H9 (cell line): Measurements from ENCODE around the gene TTC6. TPM values are rescaled to one million over a fixed set of nuclear protein-coding genes. Genes with fewer than 3 reads are reported as not detected.

ENCODE experiments used
- DNase-seq: peaks from one replicate; pipeline ENCODE4 v3.0.0-alpha.2; 2017
- H2AFZ ChIP-seq: one replicate; pipeline ENCODE4 v1.6.1; 2013; ENCODE audit warnings: mild to moderate bottlenecking, low read length, control low read depth, moderate library complexity
- H2AK5ac ChIP-seq: 2 replicates; pipeline ENCODE4 v1.6.1; 2013; ENCODE audit warnings: low read length, control low read depth, mixed read lengths; ENCODE audit not compliant: insufficient read length
- H2BK120ac ChIP-seq: one replicate; pipeline ENCODE4 v1.6.1; 2013; ENCODE audit warnings: low read depth, mild to moderate bottlenecking, low read length, control low read depth, inconsistent platforms; ENCODE audit not compliant: poor library complexity, severe bottlenecking
- H2BK12ac ChIP-seq: 2 replicates; pipeline ENCODE4 v1.6.1; 2013; ENCODE audit warnings: low read length, control low read depth, mixed read lengths, low read depth; ENCODE audit not compliant: insufficient read length
- H2BK15ac ChIP-seq: 2 replicates; pipeline ENCODE4 v1.6.1; 2013; ENCODE audit warnings: low read depth, low read length, control low read depth
- H2BK20ac ChIP-seq: one replicate; pipeline ENCODE4 v1.6.1; 2013; ENCODE audit warnings: low read depth, mild to moderate bottlenecking, low read length, control low read depth, inconsistent platforms; ENCODE audit not compliant: poor library complexity, severe bottlenecking
- H2BK5ac ChIP-seq: 2 replicates; pipeline ENCODE4 v1.6.1; 2013; ENCODE audit warnings: low read length, control low read depth, mixed read lengths; ENCODE audit not compliant: insufficient read length
- H3K14ac ChIP-seq: 2 replicates; pipeline ENCODE4 v1.6.1; 2013; ENCODE audit warnings: low read length, control low read depth; ENCODE audit not compliant: insufficient read depth
- H3K18ac ChIP-seq: 2 replicates; pipeline ENCODE4 v1.6.1; 2013; ENCODE audit warnings: low read depth, mild to moderate bottlenecking, mixed read lengths, low read length, control low read depth; ENCODE audit not compliant: insufficient read length
- H3K23ac ChIP-seq: 2 replicates; pipeline ENCODE4 v1.6.1; 2013; ENCODE audit warnings: low read length, control low read depth, mixed read lengths, low read depth; ENCODE audit not compliant: insufficient read length
- H3K23me2 ChIP-seq: 2 replicates; pipeline ENCODE4 v1.6.1; 2013; ENCODE audit warnings: low read depth, mild to moderate bottlenecking, mixed read lengths, low read length, control low read depth; ENCODE audit not compliant: insufficient read length, poor library complexity, severe bottlenecking
- H3K27ac ChIP-seq: 2 replicates; pipeline ENCODE4 v1.5.1; 2013; ENCODE audit warnings: low read length, control low read depth, mixed read lengths, low read depth; ENCODE audit not compliant: insufficient read length
- H3K27me3 ChIP-seq: 2 replicates; pipeline ENCODE4 v1.6.1; 2013; ENCODE audit warnings: low read length, control low read depth, inconsistent platforms; ENCODE audit not compliant: insufficient read depth
- H3K4ac ChIP-seq: 2 replicates; pipeline ENCODE4 v1.6.1; 2013; ENCODE audit warnings: low read depth, mild to moderate bottlenecking, control low read depth, inconsistent platforms, low read length, moderate library complexity
- H3K4me1 ChIP-seq: 2 replicates; pipeline ENCODE4 v1.6.1; 2013; ENCODE audit warnings: low read length, control low read depth, inconsistent platforms; ENCODE audit not compliant: insufficient read depth
- H3K4me2 ChIP-seq: 2 replicates; pipeline ENCODE4 v1.6.1; 2013; ENCODE audit warnings: low read length, control low read depth, mixed read lengths; ENCODE audit not compliant: insufficient read length, insufficient read depth
- H3K56ac ChIP-seq: 2 replicates; pipeline ENCODE4 v1.6.1; 2013; ENCODE audit warnings: low read depth, mild to moderate bottlenecking, mixed read lengths, low read length, control low read depth; ENCODE audit not compliant: insufficient read length
- H3K79me1 ChIP-seq: 2 replicates; pipeline ENCODE4 v1.6.1; 2013; ENCODE audit warnings: low read depth, mild to moderate bottlenecking, moderate library complexity, low read length, control low read depth, inconsistent platforms; ENCODE audit not compliant: insufficient read depth, poor library complexity, severe bottlenecking
- H3K79me2 ChIP-seq: 2 replicates; pipeline ENCODE4 v1.6.1; 2013; ENCODE audit warnings: low read length, control low read depth, inconsistent platforms; ENCODE audit not compliant: insufficient read depth
- H3K9ac ChIP-seq: 2 replicates; pipeline ENCODE4 v1.6.1; 2013; ENCODE audit warnings: low read length, control low read depth, mixed read lengths; ENCODE audit not compliant: insufficient read length; ENCODE audit errors: extremely low read depth
- H3K9me3 ChIP-seq: one replicate; pipeline ENCODE4 v1.6.1; 2013; ENCODE audit warnings: low read depth, low read length, inconsistent platforms; ENCODE audit not compliant: control insufficient read depth
- H3T11ph ChIP-seq: one replicate; pipeline ENCODE4 v1.6.1; 2013; ENCODE audit warnings: mild to moderate bottlenecking, low read length, control low read depth, inconsistent platforms
- H4K20me1 ChIP-seq: one replicate; pipeline ENCODE4 v1.6.1; 2013; ENCODE audit not compliant: control insufficient read depth, insufficient read length, insufficient read depth
- H4K5ac ChIP-seq: 2 replicates; pipeline ENCODE4 v1.6.1; 2013; ENCODE audit warnings: low read depth, mild to moderate bottlenecking, mixed read lengths, low read length, control low read depth; ENCODE audit not compliant: insufficient read length
- H4K8ac ChIP-seq: replicated peaks from 2 replicates; pipeline ENCODE4 v1.6.1; 2013; ENCODE audit warnings: low read length, control low read depth, mixed read lengths, low read depth; ENCODE audit not compliant: insufficient read length
- H4K91ac ChIP-seq: 2 replicates; pipeline ENCODE4 v1.6.1; 2013; ENCODE audit warnings: low read depth, mild to moderate bottlenecking, moderate library complexity, mixed read lengths, low read length, control low read depth; ENCODE audit not compliant: insufficient read length
- H3K27ac Mint-ChIP-seq, 3 experiments: 2 replicates in 2 of 3; 3 replicates in 1 of 3; pipeline ENCODE4 v1.8.0; 2020 to 2021; ENCODE audit warnings: mixed read lengths in 3 of 3, mild to moderate bottlenecking in 1 of 3, moderate library complexity in 1 of 3
- H3K27me3 Mint-ChIP-seq: 2 replicates; pipeline ENCODE4 v1.8.0; 2021; ENCODE audit warnings: low read depth, mild to moderate bottlenecking, moderate library complexity, mixed read lengths
- H3K36me3 Mint-ChIP-seq, 3 experiments: 2 replicates in 2 of 3; 3 replicates in 1 of 3; pipeline ENCODE4 v1.8.0; 2020 to 2021; ENCODE audit warnings: low read depth in 3 of 3, mixed read lengths in 3 of 3; ENCODE audit not compliant: insufficient read depth in 1 of 3
- H3K4me1 Mint-ChIP-seq, 2 experiments: 2 replicates each; pipeline ENCODE4 v1.8.0; 2020; ENCODE audit warnings: mixed read lengths in 2 of 2
- H3K4me3 Mint-ChIP-seq, 2 experiments: 2 replicates in 1 of 2; 3 replicates in 1 of 2; pipeline ENCODE4 v1.8.0; 2020 to 2021; ENCODE audit warnings: mild to moderate bottlenecking in 2 of 2, mixed read lengths in 2 of 2, moderate library complexity in 1 of 2
- H3K9me3 Mint-ChIP-seq, 2 experiments: 2 replicates in 1 of 2; 3 replicates in 1 of 2; pipeline ENCODE4 v1.8.0; 2020; ENCODE audit warnings: mild to moderate bottlenecking in 2 of 2, mixed read lengths in 2 of 2, moderate library complexity in 1 of 2
- CTCF ChIP-seq: fragments of 200-600 bp; sonication (generic); conservative IDR thresholded peaks from 3 replicates; pipeline ENCODE4 v1.8.0; 2021; ENCODE audit warnings: antibody characterized with exemption, mild to moderate bottlenecking
- WGBS: extraction: QIAGEN DNeasy Blood & Tissue Kit; methylation state at CpG from one replicate; pipeline ENCODE4 v1.1.7; 2013; ENCODE audit warnings: missing lambda C conversion rate, low lambda C conversion rate, mixed read lengths; ENCODE audit not compliant: insufficient read length; ENCODE audit errors: extremely low coverage; 5-methylcytosine and 5-hydroxymethylcytosine counted together
- total RNA-seq: library from RNA; stranded (reverse); gene quantifications from 2 replicates; pipeline ENCODE4 v1.2.1, GENCODE V29; 2021

Gene TTC6
- total RNA-seq, 1 experiment from 2014 or later = 0.24 TPM

- no peak overlapping the region for H3K4ac ChIP-seq
- Mint-ChIP-seq H3K36me3 (peaks cover 13 to 36% (median 17%) of the 10 kb centered on the region in 3 experiments), H3K27me3 (peaks cover 30% of the 10 kb centered on the region), H3K9me3 (peaks cover 45 to 47% of the 10 kb centered on the region in 2 experiments), H3K4me3 (no peak overlapping the region), H3K4me1 (no peaks in the 10 kb centered on the region), H3K27ac (no peak overlapping the region)
- no peaks in the 10 kb centered on the region for H3K4me1 ChIP-seq
- TF ChIP-seq CTCF = no peak
- H2AFZ ChIP-seq = no peak overlapping the region
- H3K18ac ChIP-seq = no peak overlapping the region
- H2BK20ac ChIP-seq = no peak overlapping the region
- H4K91ac ChIP-seq = no peak overlapping the region
- no peak for DNase-seq
- no peak overlapping the region for H2BK5ac ChIP-seq
- H3K4me2 ChIP-seq = no peak overlapping the region
- H3K23ac ChIP-seq = no peak overlapping the region
- no peak overlapping the region for H3K9ac ChIP-seq
- H3K79me2 ChIP-seq = no peaks in the 10 kb centered on the region
- H2BK15ac ChIP-seq = no peak overlapping the region
- no peak overlapping the region for H3K14ac ChIP-seq
- peaks cover 6% of the 10 kb centered on the region for H3K9me3 ChIP-seq
- no peak overlapping the region for H2BK12ac ChIP-seq
- no peaks in the 10 kb centered on the region; the same call in 1 of the 2 replicates for H3K27me3 ChIP-seq
- no peak overlapping the region for H2BK120ac ChIP-seq
- WGBS = no CpG with 5 or more reads among the region's 3 CpGs
- no peak overlapping the region for H4K5ac ChIP-seq
- H3K23me2 ChIP-seq = no peaks in the 10 kb centered on the region
- no peak overlapping the region for H4K8ac ChIP-seq
- H3T11ph ChIP-seq = no peak overlapping the region
- no peaks in the 10 kb centered on the region for H3K79me1 ChIP-seq
- H3K27ac ChIP-seq = no peak overlapping the region
- no peaks in the 10 kb centered on the region for H4K20me1 ChIP-seq
- H2AK5ac ChIP-seq = no peak overlapping the region
- H3K56ac ChIP-seq = no peak overlapping the region
These were observed 20.3 kb downstream of the TTC6 start for GRCh38 chr14:37615582-37616289.
